GM20000 (cell line): ENCODE data around the gene HSPA6.
"Not testable (repeated sequence)": the region's sequence is repeated elsewhere in the genome, so short reads cannot be mapped to it uniquely, and the experiment has no call there.

Experiments used
- DNase-seq: peaks from one replicate; pipeline ENCODE4 v3.0.0; 2012; ENCODE audit warnings: low spot score
- TF ChIP-seq, protein P1 (sequence below): IDR thresholded peaks from 2 replicates; pipeline ENCODE4 v1.5.1; 2012; ENCODE audit warnings: mild to moderate bottlenecking, control low read depth; ENCODE audit errors: extremely low read depth, missing control alignments

Gene HSPA6

GRCh38 chr1:161549652-161550051, 25.3 kb downstream of the HSPA6 start, which contains the start of gene FCGR3A:
FCGR3A (minus strand) TSS chr1:161549818; CDS start chr1:161549736, 82 bp downstream.
- TF ChIP-seq, protein P1, sequence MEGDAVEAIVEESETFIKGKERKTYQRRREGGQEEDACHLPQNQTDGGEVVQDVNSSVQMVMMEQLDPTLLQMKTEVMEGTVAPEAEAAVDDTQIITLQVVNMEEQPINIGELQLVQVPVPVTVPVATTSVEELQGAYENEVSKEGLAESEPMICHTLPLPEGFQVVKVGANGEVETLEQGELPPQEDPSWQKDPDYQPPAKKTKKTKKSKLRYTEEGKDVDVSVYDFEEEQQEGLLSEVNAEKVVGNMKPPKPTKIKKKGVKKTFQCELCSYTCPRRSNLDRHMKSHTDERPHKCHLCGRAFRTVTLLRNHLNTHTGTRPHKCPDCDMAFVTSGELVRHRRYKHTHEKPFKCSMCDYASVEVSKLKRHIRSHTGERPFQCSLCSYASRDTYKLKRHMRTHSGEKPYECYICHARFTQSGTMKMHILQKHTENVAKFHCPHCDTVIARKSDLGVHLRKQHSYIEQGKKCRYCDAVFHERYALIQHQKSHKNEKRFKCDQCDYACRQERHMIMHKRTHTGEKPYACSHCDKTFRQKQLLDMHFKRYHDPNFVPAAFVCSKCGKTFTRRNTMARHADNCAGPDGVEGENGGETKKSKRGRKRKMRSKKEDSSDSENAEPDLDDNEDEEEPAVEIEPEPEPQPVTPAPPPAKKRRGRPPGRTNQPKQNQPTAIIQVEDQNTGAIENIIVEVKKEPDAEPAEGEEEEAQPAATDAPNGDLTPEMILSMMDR = no peak
- DNase-seq = no peak

GRCh38 chr1:161550942-161551341, 26.6 kb downstream of the HSPA6 start:
- DNase-seq = not testable (repeated sequence)

DNA sequence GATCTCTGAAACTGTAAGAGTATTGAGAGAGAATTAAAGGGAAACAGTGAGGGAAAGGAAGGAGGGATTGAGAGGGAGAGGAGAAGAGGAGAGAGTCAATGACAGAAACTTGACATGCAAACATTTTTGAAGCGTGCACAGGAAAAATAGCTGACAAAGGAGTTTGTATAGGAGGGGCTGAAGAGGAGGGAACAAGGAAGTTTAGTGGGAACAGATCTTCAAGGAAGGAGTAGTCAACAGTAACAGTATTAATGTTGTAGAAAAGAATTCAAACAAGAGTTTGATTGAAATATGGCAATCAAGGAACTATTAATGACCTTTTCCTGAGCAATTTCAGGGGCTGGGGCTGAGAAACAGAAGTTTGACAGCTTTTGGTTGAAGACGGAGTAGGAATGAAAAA, 29.3 kb downstream of the HSPA6 start:
- not testable (repeated sequence) for DNase-seq

DNA sequence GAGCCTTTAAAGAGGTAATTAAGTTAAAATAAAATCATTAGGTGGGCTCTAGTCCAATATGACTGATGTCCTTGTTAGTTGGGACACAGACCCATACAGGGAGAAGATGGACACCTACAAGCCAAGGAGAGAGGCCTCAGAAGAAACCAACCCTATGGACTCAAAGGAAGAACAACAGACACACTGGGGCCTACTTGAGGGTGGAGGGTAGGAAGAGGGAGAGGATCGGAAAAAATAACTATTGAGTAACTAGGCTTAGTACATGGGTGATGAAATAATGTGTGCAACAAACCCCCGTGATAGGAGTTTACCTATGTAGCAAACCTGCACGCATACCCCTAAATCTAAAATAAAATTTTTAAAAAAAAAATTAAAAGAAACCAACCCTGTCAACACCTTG, 30.0 kb downstream of the HSPA6 start:
- DNase-seq = not testable (repeated sequence)

DNA sequence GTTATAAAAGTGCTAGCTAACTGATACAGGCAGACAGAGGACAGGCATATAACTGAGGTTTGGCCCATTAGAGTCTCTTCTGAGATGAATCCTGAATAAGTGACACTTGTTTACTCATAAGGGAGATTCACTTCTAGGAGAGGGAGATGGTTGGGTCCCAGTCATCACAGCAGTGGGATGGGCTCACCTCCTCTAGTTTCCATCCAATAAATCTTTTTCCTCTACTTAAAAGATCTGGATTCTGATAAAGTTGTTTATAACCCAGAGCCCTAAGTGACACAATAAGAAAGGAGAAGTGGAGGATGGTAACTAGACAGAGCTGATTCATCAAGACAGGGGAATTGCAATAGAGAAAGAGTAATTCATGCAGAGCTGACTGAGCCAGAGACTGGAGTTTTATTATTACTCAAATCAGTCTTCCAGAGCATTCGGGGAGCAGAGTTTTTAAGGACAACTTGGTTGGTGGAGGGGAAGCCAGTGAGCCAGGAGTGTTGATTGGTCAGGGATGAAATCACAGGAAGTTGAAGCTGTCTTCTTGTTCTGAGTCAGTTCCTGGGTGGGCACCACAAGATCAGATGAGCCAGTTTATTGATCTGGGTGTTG, 30.6 kb downstream of the HSPA6 start:
- DNase-seq = not testable (repeated sequence)

DNA sequence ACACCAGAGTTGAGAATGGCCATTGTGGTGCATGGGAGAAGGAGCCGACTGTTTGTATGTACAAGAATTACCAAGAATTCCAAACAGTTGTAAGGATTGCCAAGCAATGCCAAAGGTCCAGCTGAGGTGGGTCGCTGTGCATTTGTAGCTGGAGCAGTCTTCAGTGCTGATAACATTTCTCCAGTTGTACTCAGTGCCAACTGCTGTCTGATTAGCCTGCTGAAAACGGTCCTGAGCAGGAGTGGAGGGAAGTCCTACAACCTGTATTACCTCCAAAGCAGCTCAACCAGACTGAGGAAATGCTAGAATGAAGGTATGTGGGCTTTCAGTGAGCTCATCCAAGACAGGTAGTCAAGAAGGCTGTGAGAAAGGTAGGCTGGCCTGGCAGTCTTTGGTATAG, 31.8 kb downstream of the HSPA6 start:
- DNase-seq = not testable (repeated sequence)

GRCh38 chr1:161556990-161557389, 32.6 kb downstream of the HSPA6 start:
- DNase-seq = not testable (repeated sequence)

- not testable (repeated sequence) for DNase-seq
Observed at GRCh38 chr1:161557506-161558450, 33.4 kb downstream of the HSPA6 start.

DNA sequence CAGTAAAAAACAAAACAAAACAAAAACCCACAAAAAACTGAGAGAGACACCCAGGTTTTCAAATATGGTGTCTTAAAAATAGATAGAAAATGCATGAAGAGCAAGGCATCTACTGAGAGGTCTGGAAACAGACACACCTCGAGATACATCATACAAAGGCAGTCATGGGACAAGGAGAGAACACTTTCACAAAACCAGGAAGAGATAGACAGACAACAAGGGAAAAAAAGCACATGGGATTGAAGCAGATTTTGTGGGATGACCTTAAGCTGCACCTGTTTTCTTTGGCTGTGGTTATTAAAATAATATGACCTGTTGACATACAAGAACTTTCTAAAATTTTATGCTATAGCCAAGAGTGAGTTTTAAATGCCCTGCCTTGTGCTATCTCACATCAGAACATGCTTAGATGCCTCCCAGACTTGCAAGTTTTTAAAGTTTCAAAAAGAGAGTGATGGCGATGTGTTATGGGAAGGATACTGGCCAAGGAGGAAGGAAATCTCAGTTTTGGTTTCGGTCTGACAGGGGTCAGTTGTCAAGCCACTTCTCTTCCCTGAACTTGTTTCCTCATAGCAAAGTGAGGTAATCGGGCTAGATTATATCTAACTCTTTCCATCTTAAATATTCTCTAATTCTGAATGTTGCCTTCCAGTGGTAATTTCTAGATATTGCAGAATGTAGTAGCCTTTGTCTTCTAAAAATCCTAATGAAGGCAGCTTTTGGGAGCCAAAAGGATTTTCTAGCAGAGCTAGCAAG, 36.8 kb downstream of the HSPA6 start:
- not testable (repeated sequence) for DNase-seq

- DNase-seq = not testable (repeated sequence)
Observed at GRCh38 chr1:161562441-161562840, 38.1 kb downstream of the HSPA6 start.

DNA sequence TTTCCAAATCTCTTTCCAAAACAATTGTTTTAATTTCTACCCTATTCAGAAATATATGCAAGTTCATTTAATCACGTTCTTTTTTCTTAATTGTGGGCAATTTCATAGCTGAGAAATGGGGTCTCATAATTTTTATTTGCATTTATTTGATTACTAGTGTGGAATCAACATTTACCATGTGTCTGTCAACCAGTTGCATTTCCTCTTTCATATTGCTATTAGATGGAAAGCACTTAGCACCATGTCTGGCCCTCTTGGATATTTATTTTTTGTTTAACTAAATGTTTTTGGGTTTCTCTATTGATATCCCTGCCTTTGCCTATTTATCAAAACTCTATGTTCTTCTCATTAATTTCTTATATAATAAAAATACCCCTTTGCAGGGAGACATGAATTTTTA, 39.2 kb downstream of the HSPA6 start:
- DNase-seq = not testable (repeated sequence)

DNA sequence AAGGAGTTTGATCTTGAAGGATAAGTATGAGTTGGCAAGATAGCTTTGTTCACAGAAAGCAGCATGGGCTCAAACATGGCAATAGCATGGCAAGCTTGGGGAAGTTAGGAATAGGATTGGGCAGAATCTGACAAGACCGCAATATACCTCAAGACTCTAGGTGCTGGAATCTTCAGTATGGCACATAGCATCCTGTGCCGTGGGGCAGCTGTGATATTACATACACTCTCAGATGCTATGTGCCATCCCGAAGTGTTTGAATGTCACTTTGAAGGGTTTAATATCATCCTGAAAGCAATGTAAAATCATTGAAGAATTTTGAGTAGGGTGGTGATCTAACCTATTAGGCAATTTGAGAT, 42.2 kb downstream of the HSPA6 start:
- DNase-seq = not testable (repeated sequence)

DNA sequence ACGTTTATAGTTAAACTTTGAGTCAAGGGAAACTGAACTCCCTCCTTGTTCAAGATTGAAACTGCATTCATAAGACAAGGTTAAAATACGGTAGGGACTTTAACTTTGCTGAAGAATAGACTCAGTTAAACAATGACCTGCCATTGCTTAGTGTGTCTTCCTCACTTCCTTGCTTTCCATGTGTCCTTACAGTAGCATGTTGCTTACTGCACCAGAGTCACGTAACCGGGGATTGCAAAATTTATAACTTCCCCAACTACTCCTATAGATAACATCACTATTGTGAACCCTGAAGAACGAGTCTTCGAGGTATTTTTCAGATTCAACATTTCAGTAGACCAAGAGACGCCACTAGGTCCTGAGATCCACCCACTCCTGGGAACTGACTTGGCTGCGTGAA, 47.4 kb downstream of the HSPA6 start:
- DNase-seq = not testable (repeated sequence)
